CD4-positive, CD25-positive, alpha-beta regulatory T cell (primary cell): Measurements from ENCODE around the gene RNF20. TPM values are rescaled to one million over a fixed set of nuclear protein-coding genes. Genes with fewer than 3 reads are reported as not detected.

Experiments
- ATAC-seq, 2 donors: fragments of 150-1000 bp; cut with Tn5 transposase; one replicate each; pipeline ENCODE4 v1.10.0; 2021; ENCODE audit warnings: low read depth in 2 of 2, moderate number of reproducible peaks in 2 of 2, moderate library complexity in 1 of 2
- DNase-seq, 3 donors: peaks; one replicate each; pipeline versions ENCODE4 v3.0.0 to v3.0.0-alpha.2; 2012 to 2022; ENCODE audit warnings: mixed read lengths in 1 of 3
- H3K27ac ChIP-seq: one replicate; pipeline ENCODE4 v1.7.0; 2013; ENCODE audit warnings: mild to moderate bottlenecking, low read length; ENCODE audit not compliant: insufficient read depth, poor library complexity, severe bottlenecking
- H3K27me3 ChIP-seq: one replicate; pipeline ENCODE4 v1.7.0; 2013; ENCODE audit warnings: low read length; ENCODE audit not compliant: control insufficient read depth, insufficient read depth
- H3K36me3 ChIP-seq: one replicate; pipeline ENCODE4 v1.7.0; 2013; ENCODE audit warnings: mild to moderate bottlenecking, low read length, moderate library complexity; ENCODE audit not compliant: control insufficient read depth, insufficient read depth
- H3K4me1 ChIP-seq: 2 replicates; pipeline ENCODE4 v1.7.0; 2013; ENCODE audit warnings: mild to moderate bottlenecking, low read length; ENCODE audit not compliant: insufficient read depth, control insufficient read depth, poor library complexity, severe bottlenecking
- H3K4me3 ChIP-seq: one replicate; pipeline ENCODE4 v1.7.0; 2013; ENCODE audit warnings: low read depth, mild to moderate bottlenecking, low read length, moderate library complexity
- H3K9me3 ChIP-seq, 2 experiments: 1 replicate in 1 of 2; 2 replicates in 1 of 2; pipeline ENCODE4 v1.7.0; 2013; ENCODE audit warnings: low read length in 2 of 2, mild to moderate bottlenecking in 1 of 2, moderate library complexity in 1 of 2; ENCODE audit not compliant: control insufficient read depth in 2 of 2
- H3K27ac Mint-ChIP-seq, 3 donors: one replicate each; pipeline ENCODE4 v1.8.0; 2020 to 2022; ENCODE audit warnings: mild to moderate bottlenecking in 3 of 3, mixed read lengths in 3 of 3, moderate library complexity in 2 of 3
- H3K27me3 Mint-ChIP-seq: one replicate; pipeline ENCODE4 v1.8.0; 2022; ENCODE audit warnings: mild to moderate bottlenecking, mixed read lengths
- H3K36me3 Mint-ChIP-seq: one replicate; pipeline ENCODE4 v1.8.0; 2020; ENCODE audit warnings: mixed read lengths
- H3K4me1 Mint-ChIP-seq, 4 donors: one replicate each; pipeline ENCODE4 v1.8.0; 2020 to 2022; ENCODE audit warnings: mixed read lengths in 4 of 4, mild to moderate bottlenecking in 1 of 4
- H3K4me3 Mint-ChIP-seq, 4 donors: one replicate each; pipeline ENCODE4 v1.8.0; 2020 to 2022; ENCODE audit warnings: mild to moderate bottlenecking in 4 of 4, mixed read lengths in 4 of 4, moderate library complexity in 3 of 4
- H3K9me3 Mint-ChIP-seq, 7 donors: one replicate each; pipeline ENCODE4 v1.8.0; 2020 to 2022; ENCODE audit warnings: mixed read lengths in 7 of 7, mild to moderate bottlenecking in 3 of 7, moderate library complexity in 2 of 7
- polyA plus RNA-seq, 4 donors: library from polyadenylated mRNA; unstranded; fragments of 300-500 nt; fragmentation: Illumina TruSeq; gene quantifications; one replicate each; pipeline ENCODE4 v1.2.3, GENCODE V29; 2021
- total RNA-seq: library from RNA; stranded (reverse); gene quantifications from one replicate; pipeline ENCODE4 v1.2.3, GENCODE V29; 2022

Gene RNF20
- total and polyA plus RNA-seq, 5 donors from 2014 or later = 31.3 to 50.0 (median 42.2) TPM

DNA sequence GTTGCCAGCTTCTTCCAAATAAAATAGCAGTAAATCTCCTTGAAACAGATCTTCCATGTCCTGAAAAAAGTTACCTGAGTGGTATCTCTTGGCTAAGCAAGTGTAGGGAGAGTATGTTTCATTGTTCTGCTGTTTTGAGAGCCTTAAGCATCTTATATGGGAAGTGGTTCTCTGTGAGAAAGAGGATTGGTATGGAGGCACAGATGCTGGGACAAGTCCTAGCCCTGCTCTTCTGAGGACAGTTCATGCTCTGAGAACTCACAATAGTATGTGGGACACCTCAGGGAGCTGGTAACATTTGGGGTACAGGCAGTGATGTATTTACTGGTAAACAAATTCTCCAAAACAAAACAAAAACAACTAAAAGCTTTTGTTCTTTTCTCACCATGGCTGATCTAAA is 59.1 kb downstream of the RNF20 start:
- Mint-ChIP-seq H3K27me3 (no peaks in the 10 kb centered on the region), H3K36me3 (no peaks in the 10 kb centered on the region), H3K4me1 (peaks cover 0 to 13% (median under 1%) of the 10 kb centered on the region in 4 donors), H3K9me3 (peaks cover 0 to 1% (median 0%) of the 10 kb centered on the region in 7 donors), H3K4me3 (no peak overlapping the region), H3K27ac (peak overlapping the region in 2 of 3 donors; percentile 25 to 34)
- no peak for DNase-seq
- Histone ChIP-seq H3K9me3 (no peaks in the 10 kb centered on the region), H3K4me3 (no peak overlapping the region), H3K4me1 (no peaks in the 10 kb centered on the region), H3K36me3 (no peaks in the 10 kb centered on the region), H3K27me3 (no peaks in the 10 kb centered on the region), H3K27ac (no peak overlapping the region)
- ATAC-seq = no peak

DNA sequence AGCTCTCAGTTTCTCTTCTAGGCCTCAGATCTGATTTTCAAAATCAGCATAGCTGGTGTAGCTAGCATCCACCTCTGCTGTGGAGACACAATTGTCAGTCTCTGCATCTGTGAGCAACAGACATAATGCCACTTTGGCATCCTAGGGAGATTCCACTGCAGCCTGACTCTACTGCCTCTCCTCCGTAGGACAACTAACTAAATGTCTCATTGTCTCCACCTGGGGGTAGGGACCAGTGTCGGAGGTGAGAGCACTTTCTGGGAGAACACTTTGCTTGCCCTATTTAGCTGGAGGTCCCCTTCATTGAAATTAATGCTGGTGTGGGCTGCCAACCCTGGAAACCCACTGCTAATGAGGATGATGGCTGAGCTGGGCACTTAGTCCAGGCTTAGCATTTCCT is 59.7 kb downstream of the RNF20 start:
- no peak for ATAC-seq
- H3K27ac ChIP-seq = no peak overlapping the region
- no peaks in the 10 kb centered on the region for H3K4me1 ChIP-seq
- H3K27me3 ChIP-seq = no peaks in the 10 kb centered on the region
- H3K9me3 ChIP-seq = no peaks in the 10 kb centered on the region
- H3K27ac Mint-ChIP-seq = peak overlapping the region in 1 of 3 donors; percentile 34
- no peak overlapping the region for H3K4me3 Mint-ChIP-seq
- H3K4me3 ChIP-seq = no peak overlapping the region
- H3K27me3 Mint-ChIP-seq = no peaks in the 10 kb centered on the region
- no peaks in the 10 kb centered on the region for H3K36me3 Mint-ChIP-seq
- peaks cover 0 to 13% (median under 1%) of the 10 kb centered on the region in 4 donors for H3K4me1 Mint-ChIP-seq
- no peak for DNase-seq
- no peaks in the 10 kb centered on the region for H3K36me3 ChIP-seq
- peaks cover 0 to 1% (median 0%) of the 10 kb centered on the region in 7 donors for H3K9me3 Mint-ChIP-seq

DNA sequence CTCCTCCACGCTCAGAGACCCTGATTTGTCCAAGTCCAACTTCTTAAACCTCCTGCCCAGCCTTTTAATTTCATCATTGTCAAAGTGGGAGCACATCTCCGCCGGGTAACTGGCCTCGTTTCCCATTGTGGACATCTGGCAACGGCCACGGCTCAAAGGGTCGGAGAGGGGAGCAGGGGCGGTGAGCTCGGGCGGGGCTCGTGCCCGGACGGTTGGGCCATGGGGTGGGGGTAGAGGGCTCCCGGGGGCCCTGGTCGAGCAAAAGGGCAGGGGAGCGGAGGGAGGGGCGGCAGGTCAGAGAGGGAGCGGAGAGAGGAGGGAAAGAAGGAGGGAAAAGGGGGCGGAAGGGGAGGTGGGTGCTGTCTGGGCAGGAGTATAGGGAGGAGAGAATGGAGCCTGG is 61.1 kb downstream of the RNF20 start, which contains the start of gene PPP3R2:
Gene PPP3R2 (minus strand): TSS at position 174 of the 400 bp plus-strand sequence. CDS start 48 bp downstream, at position 126.
- Histone ChIP-seq H3K27me3 (no peaks in the 10 kb centered on the region), H3K9me3 (no peaks in the 10 kb centered on the region), H3K36me3 (no peaks in the 10 kb centered on the region), H3K4me3 (no peak within 1 kb of the TSS), H3K4me1 (no peaks in the 10 kb centered on the region), H3K27ac (no peak within 1 kb of the TSS)
- Mint-ChIP-seq H3K4me1 (peaks cover 0 to 13% (median under 1%) of the 10 kb centered on the region in 4 donors), H3K27ac (peak within 1 kb of the TSS in 2 of 3 donors; percentile 56 to 74), H3K9me3 (peaks cover 0 to 1% (median 0%) of the 10 kb centered on the region in 7 donors), H3K4me3 (no peak within 1 kb of the TSS), H3K36me3 (no peaks in the 10 kb centered on the region), H3K27me3 (no peaks in the 10 kb centered on the region)
- ATAC-seq (no peak), DNase-seq (no peak)

- Mint-ChIP-seq H3K9me3 (no peaks in the 10 kb centered on the region), H3K36me3 (no peaks in the 10 kb centered on the region), H3K4me1 (peaks cover 0 to 7% (median 2%) of the 10 kb centered on the region in 4 donors), H3K4me3 (peak overlapping the region in 2 of 4 donors; percentile 54 to 79), H3K27ac (peak overlapping the region in 2 of 3 donors; percentile 24 to 32), H3K27me3 (peaks cover 4% of the 10 kb centered on the region)
- ATAC-seq = no peak
- H3K36me3 ChIP-seq = no peaks in the 10 kb centered on the region
- H3K27ac ChIP-seq = no peak overlapping the region
- peak overlapping the region; percentile 45 for H3K4me3 ChIP-seq
- H3K4me1 ChIP-seq = peaks cover 3% of the 10 kb centered on the region
- H3K9me3 ChIP-seq = no peaks in the 10 kb centered on the region
- no peaks in the 10 kb centered on the region for H3K27me3 ChIP-seq
- DNase-seq = peak in 2 of 3 donors; percentile 32 to 36
These were observed 68.5 kb downstream of the RNF20 start for GRCh38 chr9:101601904-101602765.

DNA sequence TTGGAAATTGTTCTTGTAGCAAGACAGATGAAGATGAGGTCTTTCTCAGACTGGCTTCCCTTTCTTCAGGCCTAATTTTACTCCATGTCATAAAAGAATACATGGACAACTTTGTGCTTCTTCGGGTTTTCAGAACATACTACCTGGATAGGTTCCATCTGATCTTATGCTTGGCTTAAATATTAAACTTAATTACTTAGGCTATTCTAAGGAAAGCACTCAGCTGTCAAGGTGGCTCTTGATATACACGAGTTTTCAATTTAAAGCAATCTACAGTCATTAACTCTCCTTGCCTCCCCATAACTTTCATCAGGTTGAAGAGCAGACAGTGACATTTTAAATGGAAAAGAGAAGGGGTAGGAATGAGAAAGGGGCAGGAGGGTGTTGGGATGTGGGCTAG is 70.6 kb downstream of the RNF20 start:
- ATAC-seq (no peak), DNase-seq (no peak)
- Mint-ChIP-seq H3K9me3 (no peaks in the 10 kb centered on the region), H3K36me3 (no peaks in the 10 kb centered on the region), H3K27me3 (peaks cover 10% of the 10 kb centered on the region), H3K27ac (no peak overlapping the region), H3K4me3 (no peak overlapping the region), H3K4me1 (peaks cover 0 to 7% (median 2%) of the 10 kb centered on the region in 4 donors)
- Histone ChIP-seq H3K27me3 (no peaks in the 10 kb centered on the region), H3K27ac (no peak overlapping the region), H3K4me3 (no peak overlapping the region), H3K4me1 (peaks cover 3% of the 10 kb centered on the region), H3K36me3 (no peaks in the 10 kb centered on the region), H3K9me3 (no peaks in the 10 kb centered on the region)

- no peak overlapping the region for H3K27ac Mint-ChIP-seq
- Histone ChIP-seq H3K27ac (no peak overlapping the region), H3K27me3 (no peaks in the 10 kb centered on the region), H3K4me1 (peaks cover 3% of the 10 kb centered on the region), H3K4me3 (no peak overlapping the region), H3K36me3 (no peaks in the 10 kb centered on the region), H3K9me3 (no peaks in the 10 kb centered on the region)
- H3K36me3 Mint-ChIP-seq = no peaks in the 10 kb centered on the region
- H3K4me3 Mint-ChIP-seq = no peak overlapping the region
- DNase-seq (no peak), ATAC-seq (no peak)
- no peaks in the 10 kb centered on the region for H3K9me3 Mint-ChIP-seq
- H3K27me3 Mint-ChIP-seq = peaks cover 10% of the 10 kb centered on the region
- H3K4me1 Mint-ChIP-seq = peaks cover 0 to 7% (median 2%) of the 10 kb centered on the region in 4 donors
These were observed 71.9 kb downstream of the RNF20 start for GRCh38 chr9:101605547-101605946.
